Erythroblast (primary cell): ENCODE data around the gene TRIM69.

ENCODE experiments used
- GATA1 ChIP-seq: IDR thresholded peaks from 2 replicates; pipeline ENCODE4 v1.6.1; 2011; ENCODE audit warnings: low read depth, mild to moderate bottlenecking, control low read depth, low read length, moderate library complexity
- POLR2A ChIP-seq: IDR thresholded peaks from 2 replicates; pipeline ENCODE4 v1.6.1; 2011; ENCODE audit warnings: mild to moderate bottlenecking, low read length

- no peak for TF ChIP-seq POLR2A
- TF ChIP-seq GATA1: no peak
These were observed 2.1 kb downstream of the TRIM69 start for GRCh38 chr15:44738340-44738984.
